Right lobe of liver (tissue), 4 donors: ENCODE data around the gene MAPKAPK2.

Experiments
- POLR2A ChIP-seq: fragments of 450-650 bp; IDR thresholded peaks from one replicate; pipeline ENCODE4 v1.6.1; 2017; ENCODE audit warnings: antibody characterized with exemption, mild to moderate bottlenecking
- TF ChIP-seq, protein P1 (sequence below), 4 donors: fragments of 200-600 bp in 3 of 4; fragments of 450-650 bp in 1 of 4; IDR thresholded peaks; one replicate each; pipeline versions ENCODE4 v1.5.1 to v1.8.0; 2016 to 2022; ENCODE audit warnings: antibody characterized with exemption in 4 of 4, mild to moderate bottlenecking in 2 of 4
- donor health status: DM: no; HTN: no; CAD: no.
- donor health status: DM: no; HTN: no; CAD: no.
- donor health status: DM: no; HTN: yes; CAD: no.

DNA sequence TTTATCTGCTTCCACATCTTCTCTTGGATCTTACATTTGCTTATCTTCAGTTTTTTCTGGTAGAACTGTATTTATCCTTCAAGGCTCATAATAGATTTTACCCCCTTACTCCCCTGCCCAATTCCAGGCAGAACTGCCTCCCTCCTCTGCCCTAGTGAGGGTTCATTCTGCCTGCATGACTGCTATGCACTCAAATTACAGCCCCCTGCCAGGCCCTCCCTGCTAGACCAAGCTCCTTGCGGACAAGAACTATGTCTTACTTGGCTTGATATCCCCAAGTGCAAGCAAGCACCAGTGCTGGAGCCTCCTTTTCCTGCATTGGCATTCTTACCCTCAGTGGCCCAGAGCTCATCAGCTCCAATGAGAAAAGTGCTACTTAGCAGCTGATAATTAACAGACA is 18.1 kb downstream of the MAPKAPK2 start:
- no peak for TF ChIP-seq POLR2A
- TF ChIP-seq, protein P1, sequence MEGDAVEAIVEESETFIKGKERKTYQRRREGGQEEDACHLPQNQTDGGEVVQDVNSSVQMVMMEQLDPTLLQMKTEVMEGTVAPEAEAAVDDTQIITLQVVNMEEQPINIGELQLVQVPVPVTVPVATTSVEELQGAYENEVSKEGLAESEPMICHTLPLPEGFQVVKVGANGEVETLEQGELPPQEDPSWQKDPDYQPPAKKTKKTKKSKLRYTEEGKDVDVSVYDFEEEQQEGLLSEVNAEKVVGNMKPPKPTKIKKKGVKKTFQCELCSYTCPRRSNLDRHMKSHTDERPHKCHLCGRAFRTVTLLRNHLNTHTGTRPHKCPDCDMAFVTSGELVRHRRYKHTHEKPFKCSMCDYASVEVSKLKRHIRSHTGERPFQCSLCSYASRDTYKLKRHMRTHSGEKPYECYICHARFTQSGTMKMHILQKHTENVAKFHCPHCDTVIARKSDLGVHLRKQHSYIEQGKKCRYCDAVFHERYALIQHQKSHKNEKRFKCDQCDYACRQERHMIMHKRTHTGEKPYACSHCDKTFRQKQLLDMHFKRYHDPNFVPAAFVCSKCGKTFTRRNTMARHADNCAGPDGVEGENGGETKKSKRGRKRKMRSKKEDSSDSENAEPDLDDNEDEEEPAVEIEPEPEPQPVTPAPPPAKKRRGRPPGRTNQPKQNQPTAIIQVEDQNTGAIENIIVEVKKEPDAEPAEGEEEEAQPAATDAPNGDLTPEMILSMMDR (IDR thresholded peaks at IDR 0.05) = no peak
